Osteocyte (in vitro differentiated cells): ENCODE measurements around the gene EIF4B. TPM values are rescaled to one million over a fixed set of nuclear protein-coding genes. Genes with fewer than 3 reads are reported as not detected.

Source experiments
- DNase-seq: peaks from one replicate; pipeline ENCODE4 v3.0.0; 2021; ENCODE audit warnings: mixed read lengths; ENCODE audit not compliant: unreplicated experiment; ENCODE audit errors: extremely low spot score
- H3K27ac Mint-ChIP-seq: one replicate; pipeline ENCODE4 v1.8.0; 2021; ENCODE audit warnings: mild to moderate bottlenecking, mixed read lengths; ENCODE audit not compliant: unreplicated experiment
- H3K27me3 Mint-ChIP-seq: one replicate; pipeline ENCODE4 v1.8.0; 2021; ENCODE audit warnings: mixed read lengths; ENCODE audit not compliant: unreplicated experiment
- H3K36me3 Mint-ChIP-seq: one replicate; pipeline ENCODE4 v1.8.0; 2021; ENCODE audit warnings: mixed read lengths; ENCODE audit not compliant: unreplicated experiment
- H3K4me1 Mint-ChIP-seq: one replicate; pipeline ENCODE4 v1.8.0; 2021; ENCODE audit warnings: mixed read lengths; ENCODE audit not compliant: unreplicated experiment
- H3K4me3 Mint-ChIP-seq: one replicate; pipeline ENCODE4 v1.8.0; 2021; ENCODE audit warnings: mild to moderate bottlenecking, moderate library complexity, mixed read lengths; ENCODE audit not compliant: unreplicated experiment
- H3K9me3 Mint-ChIP-seq: one replicate; pipeline ENCODE4 v1.8.0; 2021; ENCODE audit warnings: mixed read lengths; ENCODE audit not compliant: unreplicated experiment
- microRNA-seq: library from miRNA; unstranded; fragments of <30 nt; microRNA quantifications from one replicate; pipeline ENCODE4 v1.1.0, GENCODE V29; 2020; ENCODE audit not compliant: unreplicated experiment
- total RNA-seq: library from RNA; stranded (reverse); gene quantifications from 2 replicates; pipeline ENCODE4 v1.2.1, GENCODE V29; 2021
- TF ChIP-seq, protein P1 (sequence below): fragments of 200-600 bp; sonication (generic); IDR thresholded peaks from 2 replicates; pipeline ENCODE4 v1.5.0; 2021; ENCODE audit warnings: antibody characterized with exemption, mild to moderate bottlenecking, moderate library complexity

The EIF4B gene
- total RNA-seq, 1 donor from 2014 or later, result 516 TPM

DNA sequence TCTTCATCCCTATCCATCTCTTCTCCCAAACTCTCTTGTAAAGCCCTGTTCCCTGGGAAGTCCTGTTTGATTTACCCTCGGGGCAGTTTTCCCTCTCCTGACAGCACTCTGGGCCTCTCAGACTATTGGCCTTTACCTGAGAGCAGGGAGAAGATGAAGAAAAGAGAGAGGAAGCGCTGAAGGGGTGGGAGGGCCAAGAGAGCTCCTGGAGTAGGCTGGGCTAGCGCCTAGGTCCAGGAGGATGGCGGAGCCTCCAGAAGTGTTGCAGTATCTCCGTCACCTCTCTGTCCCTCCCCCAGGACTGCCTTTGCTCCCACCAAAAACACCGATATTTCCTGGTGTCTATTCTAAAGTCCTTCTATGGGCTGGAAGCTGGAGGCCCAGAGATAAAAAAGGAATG, 85.5 kb downstream of the EIF4B start:
- H3K9me3 Mint-ChIP-seq, result no peaks in the 10 kb centered on the region
- no peak overlapping the region for H3K4me3 Mint-ChIP-seq
- TF ChIP-seq, protein P1, sequence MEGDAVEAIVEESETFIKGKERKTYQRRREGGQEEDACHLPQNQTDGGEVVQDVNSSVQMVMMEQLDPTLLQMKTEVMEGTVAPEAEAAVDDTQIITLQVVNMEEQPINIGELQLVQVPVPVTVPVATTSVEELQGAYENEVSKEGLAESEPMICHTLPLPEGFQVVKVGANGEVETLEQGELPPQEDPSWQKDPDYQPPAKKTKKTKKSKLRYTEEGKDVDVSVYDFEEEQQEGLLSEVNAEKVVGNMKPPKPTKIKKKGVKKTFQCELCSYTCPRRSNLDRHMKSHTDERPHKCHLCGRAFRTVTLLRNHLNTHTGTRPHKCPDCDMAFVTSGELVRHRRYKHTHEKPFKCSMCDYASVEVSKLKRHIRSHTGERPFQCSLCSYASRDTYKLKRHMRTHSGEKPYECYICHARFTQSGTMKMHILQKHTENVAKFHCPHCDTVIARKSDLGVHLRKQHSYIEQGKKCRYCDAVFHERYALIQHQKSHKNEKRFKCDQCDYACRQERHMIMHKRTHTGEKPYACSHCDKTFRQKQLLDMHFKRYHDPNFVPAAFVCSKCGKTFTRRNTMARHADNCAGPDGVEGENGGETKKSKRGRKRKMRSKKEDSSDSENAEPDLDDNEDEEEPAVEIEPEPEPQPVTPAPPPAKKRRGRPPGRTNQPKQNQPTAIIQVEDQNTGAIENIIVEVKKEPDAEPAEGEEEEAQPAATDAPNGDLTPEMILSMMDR, result no peak
- peaks cover 7% of the 10 kb centered on the region for H3K27me3 Mint-ChIP-seq
- H3K4me1 Mint-ChIP-seq, result peaks cover 16% of the 10 kb centered on the region
- DNase-seq, result no peak
- H3K27ac Mint-ChIP-seq, result no peak overlapping the region
- peaks cover 1% of the 10 kb centered on the region for H3K36me3 Mint-ChIP-seq

Small RNA genes within 50 kb of the gene (microRNA-seq; reads per million reads assigned to microRNA genes)
- not detected for gene MIR6757

Other genes with a start within 250 kb of the EIF4B start
- gene KRT76, start 229.1 kb upstream of the EIF4B start, total RNA-seq, result not detected in 2 replicates
- gene KRT3, start 210.3 kb upstream of the EIF4B start, total RNA-seq, result not detected in 2 replicates
- not detected in 2 replicates for gene KRT4, start 192.3 kb upstream of the EIF4B start, total RNA-seq
- gene KRT79, start 172.1 kb upstream of the EIF4B start, total RNA-seq, result not detected in 2 replicates
- not detected in 2 replicates for gene KRT78, start 157.5 kb upstream of the EIF4B start, total RNA-seq
- 18.6 and 19.8 TPM in 2 replicates for gene KRT8, start 101.4 kb upstream of the EIF4B start, total RNA-seq
- gene KRT18, start 57.3 kb upstream of the EIF4B start, total RNA-seq, result 69.2 and 72.5 TPM in 2 replicates
- gene TNS2, start 43.6 kb downstream of the EIF4B start, total RNA-seq, result 107 and 116 TPM in 2 replicates
- 28.3 and 29.0 TPM in 2 replicates for gene SPRYD3, start 72.9 kb downstream of the EIF4B start, total RNA-seq
- 18.8 and 22.3 TPM in 2 replicates for gene IGFBP6, start 91.2 kb downstream of the EIF4B start, total RNA-seq
- not detected in 2 replicates for gene SOAT2, start 97.0 kb downstream of the EIF4B start, total RNA-seq
- gene ZNF740, start 174.3 kb downstream of the EIF4B start, total RNA-seq, result 39.6 and 55.4 TPM in 2 replicates
- 45.0 and 47.0 TPM in 2 replicates for gene CSAD, start 174.5 kb downstream of the EIF4B start, total RNA-seq
- 0.83 TPM in 1 of 2 replicates, not detected in the other for gene ITGB7, start 200.8 kb downstream of the EIF4B start, total RNA-seq
- 31.6 and 34.9 TPM in 2 replicates for gene RARG, start 225.8 kb downstream of the EIF4B start, total RNA-seq